ENCODE data around the gene C17orf113. TPM values are rescaled to one million over a fixed set of nuclear protein-coding genes. Genes with fewer than 3 reads are reported as not detected.

The C17orf113 gene
- total and polyA plus RNA-seq, 10 donors: 0.35 to 1.6 (median 0.63) TPM

DNA sequence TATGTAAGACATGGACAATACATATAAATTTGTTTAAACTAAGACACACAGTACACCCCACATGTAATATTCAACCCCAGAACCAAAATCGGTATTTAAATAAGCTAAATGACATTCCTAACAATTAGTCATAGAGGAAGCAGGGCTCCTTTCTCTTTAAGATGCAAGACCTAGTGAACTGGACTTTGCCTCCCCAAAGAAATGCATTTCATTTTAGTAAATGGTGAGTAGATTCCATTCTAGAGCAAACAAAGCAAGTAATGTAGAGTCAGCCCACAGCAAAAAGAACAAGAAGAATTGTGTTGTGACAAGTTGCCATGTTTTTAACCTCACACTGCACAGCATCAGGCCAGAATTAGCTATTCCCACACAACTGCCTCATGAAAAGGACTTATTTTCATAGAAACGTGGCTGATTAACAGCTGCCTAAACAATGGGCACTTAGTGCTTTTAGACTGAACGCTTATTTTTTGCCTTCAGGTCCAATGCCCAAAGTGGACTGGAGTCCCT is 47.6 kb downstream of the C17orf113 start:
- 81 to 91% (median 86%) methylated on average over 3 of the region's 3 CpGs for WGBS, 5 donors
- intact Hi-C loops (cut with DNase I; ENCODE audit: low total_unique reads): no loop called here
- no peaks in the 10 kb centered on the region for H3K9me3 ChIP-seq
- peaks cover 2 to 60% (median 41%) of the 10 kb centered on the region in 6 donors for H3K36me3 ChIP-seq
- peaks cover 0 to 81% (median 51%) of the 10 kb centered on the region in 6 donors for H3K4me1 ChIP-seq
- DNase-seq: no peak
- no peaks in the 10 kb centered on the region for H3K27me3 ChIP-seq (replicated peaks in 1 of 7)
- H3K4me3 ChIP-seq: no peak overlapping the region
- H3K27ac ChIP-seq: peak overlapping the region in 1 of 8 donors; percentile 18
- TF ChIP-seq POLR2AphosphoS5 (IDR thresholded peaks at IDR 0.05) (no peak), POLR2A (IDR thresholded peaks at IDR 0.05) (no peak)
- TF ChIP-seq, protein P1, sequence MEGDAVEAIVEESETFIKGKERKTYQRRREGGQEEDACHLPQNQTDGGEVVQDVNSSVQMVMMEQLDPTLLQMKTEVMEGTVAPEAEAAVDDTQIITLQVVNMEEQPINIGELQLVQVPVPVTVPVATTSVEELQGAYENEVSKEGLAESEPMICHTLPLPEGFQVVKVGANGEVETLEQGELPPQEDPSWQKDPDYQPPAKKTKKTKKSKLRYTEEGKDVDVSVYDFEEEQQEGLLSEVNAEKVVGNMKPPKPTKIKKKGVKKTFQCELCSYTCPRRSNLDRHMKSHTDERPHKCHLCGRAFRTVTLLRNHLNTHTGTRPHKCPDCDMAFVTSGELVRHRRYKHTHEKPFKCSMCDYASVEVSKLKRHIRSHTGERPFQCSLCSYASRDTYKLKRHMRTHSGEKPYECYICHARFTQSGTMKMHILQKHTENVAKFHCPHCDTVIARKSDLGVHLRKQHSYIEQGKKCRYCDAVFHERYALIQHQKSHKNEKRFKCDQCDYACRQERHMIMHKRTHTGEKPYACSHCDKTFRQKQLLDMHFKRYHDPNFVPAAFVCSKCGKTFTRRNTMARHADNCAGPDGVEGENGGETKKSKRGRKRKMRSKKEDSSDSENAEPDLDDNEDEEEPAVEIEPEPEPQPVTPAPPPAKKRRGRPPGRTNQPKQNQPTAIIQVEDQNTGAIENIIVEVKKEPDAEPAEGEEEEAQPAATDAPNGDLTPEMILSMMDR (IDR thresholded peaks at IDR 0.05 in 8 of 11, conservative IDR thresholded peaks at IDR 0.05 in 3 of 11): no peak

DNA sequence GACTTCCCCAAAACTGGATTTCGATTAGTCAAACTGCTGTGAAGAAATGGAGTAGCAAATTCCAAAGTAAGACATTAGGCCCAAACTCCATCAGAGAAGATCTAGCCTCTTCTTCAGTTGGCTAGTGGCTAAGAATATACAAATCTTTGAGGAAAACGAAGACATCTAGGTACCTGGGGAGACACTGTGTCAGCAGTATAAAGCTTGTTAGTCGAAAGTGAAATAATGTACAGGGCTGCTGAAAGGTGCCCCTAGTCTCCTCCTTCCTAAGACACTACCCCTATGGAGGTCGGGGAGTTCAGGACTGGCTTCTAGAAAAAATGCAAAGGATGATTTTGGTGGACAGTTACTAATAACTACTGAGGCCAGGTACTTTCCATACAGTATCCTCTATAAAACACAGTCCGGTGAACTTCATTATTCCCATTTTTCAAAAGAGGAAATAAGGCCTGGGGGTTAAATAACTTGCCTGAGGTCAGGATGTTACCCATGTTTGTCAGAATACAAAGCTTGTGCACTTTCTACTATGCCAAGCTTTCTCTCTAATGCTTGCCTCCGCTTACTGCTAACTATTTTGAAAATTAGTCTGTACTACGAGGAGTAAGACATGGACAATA is 48.1 kb downstream of the C17orf113 start:
- Histone ChIP-seq H3K27me3 (replicated peaks in 1 of 7) (no peaks in the 10 kb centered on the region), H3K36me3 (peaks cover 2 to 66% (median 47%) of the 10 kb centered on the region in 6 donors), H3K9me3 (no peaks in the 10 kb centered on the region), H3K27ac (no peak overlapping the region), H3K4me3 (no peak overlapping the region), H3K4me1 (peaks cover 0 to 80% (median 48%) of the 10 kb centered on the region in 6 donors)
- TF ChIP-seq POLR2A (IDR thresholded peaks at IDR 0.05) (no peak), POLR2AphosphoS5 (IDR thresholded peaks at IDR 0.05) (no peak)
- TF ChIP-seq, protein P1 (IDR thresholded peaks at IDR 0.05 in 8 of 11, conservative IDR thresholded peaks at IDR 0.05 in 3 of 11): no peak
- intact Hi-C loops (cut with DNase I; ENCODE audit: low total_unique reads): no loop called here
- no peak for DNase-seq
- WGBS, 5 donors: 81 to 88% (median 82%) methylated on average over 7 of the region's 7 CpGs

DNA sequence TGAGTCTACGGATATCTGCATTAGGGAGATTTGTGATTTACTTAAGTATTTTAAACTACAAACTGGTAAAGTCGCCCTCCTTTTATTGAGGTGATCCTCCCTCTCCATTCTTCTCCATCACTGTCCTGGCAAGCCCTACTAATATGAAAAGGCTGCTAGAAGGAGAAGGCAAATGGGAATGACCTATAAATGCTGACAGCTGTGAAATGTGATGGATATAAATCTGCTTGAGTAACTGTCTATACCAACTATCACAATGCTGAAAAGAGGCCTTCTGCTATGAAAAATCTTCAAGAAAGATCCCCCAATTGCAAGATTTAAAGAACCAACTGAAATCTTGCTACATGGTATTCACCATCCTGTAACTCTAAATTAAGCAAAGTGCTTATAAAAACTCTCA is 48.7 kb downstream of the C17orf113 start:
- no peak for DNase-seq
- Histone ChIP-seq H3K36me3 (peaks cover 2 to 68% (median 52%) of the 10 kb centered on the region in 6 donors), H3K4me3 (no peak overlapping the region), H3K27ac (no peak overlapping the region), H3K27me3 (replicated peaks in 1 of 7) (no peaks in the 10 kb centered on the region), H3K4me1 (peaks cover 0 to 79% (median 47%) of the 10 kb centered on the region in 6 donors), H3K9me3 (no peaks in the 10 kb centered on the region)
- TF ChIP-seq POLR2AphosphoS5 (IDR thresholded peaks at IDR 0.05): no peak
- no peak for TF ChIP-seq POLR2A (IDR thresholded peaks at IDR 0.05)
- TF ChIP-seq, protein P1 (IDR thresholded peaks at IDR 0.05 in 8 of 11, conservative IDR thresholded peaks at IDR 0.05 in 3 of 11): no peak
- WGBS, 5 donors: 77 to 94% (median 93%) methylated on average over 2 of the region's 2 CpGs
- intact Hi-C loops (cut with DNase I; ENCODE audit: low total_unique reads): no loop called here

DNA sequence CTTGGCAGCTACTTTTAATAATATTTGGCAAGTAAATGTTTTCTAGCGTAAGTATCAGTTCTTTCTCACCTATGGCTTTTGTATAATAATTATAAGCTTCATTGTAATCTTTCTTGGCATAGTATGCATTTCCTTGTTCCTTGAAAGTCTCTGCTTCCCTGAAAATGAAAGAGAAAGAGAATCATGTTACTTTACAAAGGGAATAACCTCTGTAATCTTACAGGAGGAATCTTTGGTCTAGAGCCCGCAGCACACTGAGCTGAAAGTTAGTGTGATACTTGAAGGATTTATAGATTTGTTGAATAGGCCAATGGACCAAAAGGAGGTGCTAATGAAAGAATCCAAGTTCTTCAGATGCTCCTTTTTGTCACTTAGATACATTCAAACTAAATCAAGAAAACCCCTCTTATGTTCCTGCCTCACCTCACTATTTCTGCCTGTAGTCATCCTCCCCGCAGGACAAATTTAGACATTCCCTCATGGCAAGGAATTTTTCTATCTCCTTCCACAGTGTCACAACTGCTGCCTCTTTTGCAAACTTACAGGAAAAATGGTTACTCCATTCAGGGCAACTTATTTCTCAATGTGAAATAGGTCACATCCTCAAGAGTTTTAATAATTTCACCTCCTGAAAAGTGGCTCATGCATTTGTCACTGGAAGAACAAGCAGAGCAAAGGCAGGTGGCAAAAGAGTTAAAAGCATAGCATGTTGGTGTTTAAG is 49.8 kb downstream of the C17orf113 start:
- no peaks in the 10 kb centered on the region for H3K27me3 ChIP-seq (replicated peaks in 1 of 7)
- DNase-seq: no peak
- 75 to 85% (median 79%) methylated on average over 3 of the region's 3 CpGs for WGBS, 5 donors
- H3K4me1 ChIP-seq: peaks cover under 1 to 79% (median 46%) of the 10 kb centered on the region in 6 donors
- no peaks in the 10 kb centered on the region for H3K9me3 ChIP-seq
- intact Hi-C loops (cut with DNase I; ENCODE audit: low total_unique reads): no loop called here
- H3K4me3 ChIP-seq: no peak overlapping the region
- peak overlapping the region in 1 of 8 donors; percentile 54 for H3K27ac ChIP-seq
- peaks cover 2 to 79% (median 63%) of the 10 kb centered on the region in 6 donors for H3K36me3 ChIP-seq
- TF ChIP-seq, protein P1 (IDR thresholded peaks at IDR 0.05 in 8 of 11, conservative IDR thresholded peaks at IDR 0.05 in 3 of 11): no peak
- TF ChIP-seq POLR2A (IDR thresholded peaks at IDR 0.05) (no peak), POLR2AphosphoS5 (IDR thresholded peaks at IDR 0.05) (no peak)

Measured in spleen (tissue), 11 donors.